ENCODE data around the gene TNK1.

DNA sequence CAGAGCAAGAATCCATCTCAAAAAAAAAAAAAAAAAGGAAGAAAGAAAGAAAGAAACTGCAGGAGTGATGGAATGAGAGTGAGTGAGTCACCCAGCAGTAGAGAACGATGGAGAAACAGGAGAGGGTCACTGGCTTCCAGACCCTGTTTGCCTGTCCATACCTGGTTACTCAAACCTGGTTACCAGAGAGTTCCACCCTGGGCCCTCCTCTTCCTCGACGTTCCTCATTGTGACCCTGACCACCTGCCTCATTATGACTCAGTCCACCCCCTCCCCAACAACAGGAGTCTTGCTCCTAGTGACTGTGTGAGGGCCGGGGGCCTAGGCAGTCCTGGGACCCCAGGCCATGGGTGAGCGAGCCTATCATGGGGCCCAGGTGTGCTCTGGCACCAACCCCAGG, 47.7 kb downstream of the TNK1 start, which contains the start of gene SPEM3:
- TF ChIP-seq CTCF (IDR thresholded peaks at IDR 0.05), result no peak
- no peak for TF ChIP-seq EZH2 (IDR thresholded peaks at IDR 0.05)
- TF ChIP-seq EZH2phosphoT487 (IDR thresholded peaks at IDR 0.05), result no peak

All from neural progenitor cell (in vitro differentiated cells).